Fibroblast of skin of abdomen (primary cell): ENCODE data around the gene GALNT4.

Source experiments
- DNase-seq: peaks from one replicate; pipeline ENCODE4 v3.0.0-alpha.2; 2013

Gene GALNT4

GRCh38 chr12:89529738-89530137 lies 5.1 kb upstream of the GALNT4 start:
- peak; percentile 42 for DNase-seq

GRCh38 chr12:89528434-89528833 lies 3.8 kb upstream of the GALNT4 start:
- no peak for DNase-seq

GRCh38 chr12:89525824-89526770 lies 1.5 kb upstream of the GALNT4 start, which contains the start of gene POC1B:
TSS of gene POC1B (minus strand) at chr12:89526047. CDS start at chr12:89525895, 152 bp downstream.
- DNase-seq: peak; percentile 80

GRCh38 chr12:89525305-89525823 lies 768 bp upstream of the GALNT4 start:
- no peak for DNase-seq

- DNase-seq: no peak
Observed at GRCh38 chr12:89523843-89524540, 604 bp downstream of the GALNT4 start.

- DNase-seq: no peak
Observed at GRCh38 chr12:89523393-89523792, 1.2 kb downstream of the GALNT4 start.

- no peak for DNase-seq
Observed at GRCh38 chr12:89521364-89522223, 3.0 kb downstream of the GALNT4 start.

- DNase-seq: no peak
Observed at GRCh38 chr12:89517720-89518119, 6.9 kb downstream of the GALNT4 start.

- no peak for DNase-seq
Observed at GRCh38 chr12:89516633-89517032, 8.0 kb downstream of the GALNT4 start.

- no peak for DNase-seq
Observed at GRCh38 chr12:89514751-89515150, 9.8 kb downstream of the GALNT4 start.

- DNase-seq: no peak
Observed at GRCh38 chr12:89513544-89513943, 11.1 kb downstream of the GALNT4 start.

- DNase-seq: no peak
Observed at GRCh38 chr12:89507015-89507824, 17.4 kb downstream of the GALNT4 start.

GRCh38 chr12:89506050-89506449 lies 18.5 kb downstream of the GALNT4 start:
- no peak for DNase-seq

- DNase-seq: peak; percentile 15
Observed at GRCh38 chr12:89504560-89505346, 19.8 kb downstream of the GALNT4 start.

- DNase-seq: no peak
Observed at GRCh38 chr12:89501793-89502192, 22.8 kb downstream of the GALNT4 start.

GRCh38 chr12:89499857-89500256 lies 24.7 kb downstream of the GALNT4 start:
- DNase-seq: no peak

- no peak for DNase-seq
Observed at GRCh38 chr12:89497467-89497866, 27.1 kb downstream of the GALNT4 start.

GRCh38 chr12:89497005-89497404 lies 27.6 kb downstream of the GALNT4 start:
- DNase-seq: no peak

- DNase-seq: peak; percentile 39
Observed at GRCh38 chr12:89494411-89495231, 30.0 kb downstream of the GALNT4 start.
